HG03354 (cell line): ENCODE data around the gene TMEM234.

ENCODE experiments used
- ATAC-seq: cut with Tn5 transposase; IDR thresholded peaks from one replicate; pipeline ENCODE4 v1.9.1; 2021; ENCODE audit warnings: mild to moderate bottlenecking; ENCODE audit not compliant: unreplicated experiment, poor library complexity, severe bottlenecking

TMEM234 gene

DNA sequence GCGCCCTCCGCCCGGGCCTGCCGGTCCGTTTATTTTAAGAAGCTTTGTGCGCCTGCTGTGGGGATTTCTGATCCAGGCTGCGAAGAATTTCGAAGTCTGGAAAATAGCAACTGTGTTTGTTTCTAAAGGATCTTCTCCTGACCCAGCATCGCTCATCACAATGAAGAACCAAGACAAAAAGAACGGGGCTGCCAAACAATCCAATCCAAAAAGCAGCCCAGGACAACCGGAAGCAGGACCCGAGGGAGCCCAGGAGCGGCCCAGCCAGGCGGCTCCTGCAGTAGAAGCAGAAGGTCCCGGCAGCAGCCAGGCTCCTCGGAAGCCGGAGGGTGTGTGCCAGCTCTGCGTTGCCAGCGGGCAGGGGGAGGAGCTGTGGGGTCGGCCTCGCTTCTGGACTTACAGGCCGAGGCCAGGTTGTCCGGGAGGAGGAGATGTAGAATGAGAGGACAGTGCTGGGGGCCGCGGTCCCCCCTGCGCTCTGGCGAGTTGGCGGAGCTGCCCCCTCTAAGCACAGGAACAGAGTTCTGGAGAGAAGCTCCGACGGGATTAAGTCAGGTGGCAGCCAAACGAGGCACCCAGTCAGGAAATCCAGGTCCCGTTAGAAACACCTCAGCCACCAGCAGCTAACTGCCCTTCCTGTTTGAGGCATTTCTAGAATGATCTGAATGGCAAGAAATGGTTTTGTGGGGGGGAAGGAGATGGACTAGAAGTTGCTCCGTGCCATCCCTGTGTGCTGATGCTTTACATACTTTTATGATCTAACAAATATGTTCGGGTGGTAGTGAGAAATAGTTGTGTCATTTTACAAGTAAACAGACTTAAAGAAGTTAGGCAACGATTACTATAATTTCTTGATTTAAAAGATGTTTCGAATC, 41.7 kb downstream of the TMEM234 start:
- peak; percentile 23 for ATAC-seq

GRCh38 chr1:32179443-32180185, 42.5 kb downstream of the TMEM234 start, which contains the start of gene TXLNA:
Gene TXLNA (plus strand): TSS chr1:32179675. CDS start chr1:32180346, 671 bp downstream.
- ATAC-seq, result peak; percentile 83

DNA sequence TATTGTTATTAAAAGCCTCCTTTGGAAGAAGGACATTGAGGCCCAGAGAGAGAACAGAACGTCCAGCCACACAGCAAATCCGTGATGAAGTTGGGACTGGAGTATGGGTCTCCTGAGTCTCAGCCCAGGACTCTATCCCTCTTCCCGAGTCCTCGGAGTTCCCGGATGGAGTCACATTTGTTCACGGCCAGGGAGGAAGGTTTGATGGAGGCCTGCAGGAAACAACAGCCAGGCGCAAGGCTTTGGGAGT, 43.0 kb downstream of the TMEM234 start:
- ATAC-seq, result no peak

DNA sequence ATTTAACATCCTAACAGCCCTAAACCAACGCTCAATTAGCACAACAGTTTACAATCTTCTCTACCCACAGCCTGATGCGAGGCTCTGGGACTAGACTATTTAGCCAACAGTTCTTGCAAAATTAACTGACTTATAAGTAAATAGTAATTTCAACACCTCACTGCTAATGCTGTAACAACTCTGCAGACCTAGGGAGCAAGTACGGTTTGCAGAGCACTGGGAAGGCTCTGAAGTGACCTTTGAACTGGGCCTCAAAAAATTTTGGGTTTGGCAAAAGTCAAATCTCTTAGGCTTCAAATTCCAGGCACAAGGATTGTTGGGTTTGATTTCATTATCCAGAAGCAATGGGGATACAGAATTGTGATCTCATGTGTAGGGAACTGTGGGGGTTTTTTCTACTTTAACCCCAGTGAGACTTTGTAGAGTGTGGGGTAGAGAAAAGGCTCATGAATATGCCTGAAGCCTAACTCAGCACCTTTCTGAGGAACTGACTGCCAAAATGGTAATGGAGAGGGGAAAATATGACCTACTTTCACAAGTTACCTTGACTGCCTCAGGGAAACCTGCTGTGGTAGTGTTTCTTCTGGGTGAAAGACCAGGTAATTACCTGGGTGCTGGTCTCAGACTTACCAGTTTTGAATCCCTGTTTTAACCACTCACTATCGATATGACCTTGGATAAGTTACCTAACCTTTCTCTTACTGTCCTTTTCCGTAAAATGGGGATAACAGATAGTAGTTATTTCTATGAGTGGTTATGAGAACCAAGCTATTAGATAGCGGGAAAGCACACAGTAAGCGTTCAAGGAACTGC, 43.6 kb downstream of the TMEM234 start:
- ATAC-seq, result no peak

GRCh38 chr1:32172621-32173245, 49.4 kb downstream of the TMEM234 start:
- ATAC-seq, result no peak

- no peak for ATAC-seq
These were observed 51.2 kb downstream of the TMEM234 start for GRCh38 chr1:32170991-32171390.
